ENCODE data around the gene ABAT.

Gene ABAT

GRCh38 chr16:8826278-8826879, 152.0 kb downstream of the ABAT start:
- DNase-seq, result no peak

GRCh38 chr16:8828541-8829165, 154.2 kb downstream of the ABAT start:
- peaks cover 63% of the 10 kb centered on the region for H3K36me3 Mint-ChIP-seq (ENCODE audit: low read depth)
- DNase-seq (no peak), ATAC-seq (peak; percentile 7)
- H3K27ac Mint-ChIP-seq, result no peak overlapping the region
- peaks cover 5% of the 10 kb centered on the region for H3K4me1 Mint-ChIP-seq
- H3K27me3 Mint-ChIP-seq, result no peaks in the 10 kb centered on the region
- no peak overlapping the region for H3K4me3 Mint-ChIP-seq
- no peaks in the 10 kb centered on the region for H3K9me3 Mint-ChIP-seq

More at GRCh38 chr16:8826278-8826879, 152.0 kb downstream of the ABAT start:
- H3K4me3 Mint-ChIP-seq, result no peak overlapping the region
- H3K4me1 Mint-ChIP-seq, result peaks cover 2% of the 10 kb centered on the region
- H3K9me3 Mint-ChIP-seq, result no peaks in the 10 kb centered on the region
- peaks cover 64% of the 10 kb centered on the region for H3K36me3 Mint-ChIP-seq (ENCODE audit: low read depth)
- H3K27me3 Mint-ChIP-seq, result no peaks in the 10 kb centered on the region
- H3K27ac Mint-ChIP-seq, result no peak overlapping the region
- ATAC-seq, result no peak

- DNase-seq, result no peak
- no peak for ATAC-seq
- Mint-ChIP-seq H3K4me3 (no peak overlapping the region), H3K27me3 (no peaks in the 10 kb centered on the region), H3K27ac (no peak overlapping the region), H3K36me3 (ENCODE audit: low read depth) (peaks cover 47% of the 10 kb centered on the region), H3K4me1 (peaks cover 5% of the 10 kb centered on the region), H3K9me3 (no peaks in the 10 kb centered on the region)
These were observed 157.0 kb downstream of the ABAT start for GRCh38 chr16:8831450-8831849.

- no peaks in the 10 kb centered on the region for H3K27me3 Mint-ChIP-seq
- no peak for DNase-seq
- H3K36me3 Mint-ChIP-seq (ENCODE audit: low read depth), result peaks cover 43% of the 10 kb centered on the region
- H3K4me3 Mint-ChIP-seq, result no peak overlapping the region
- H3K27ac Mint-ChIP-seq, result no peak overlapping the region
- no peaks in the 10 kb centered on the region for H3K9me3 Mint-ChIP-seq
- H3K4me1 Mint-ChIP-seq, result peaks cover 5% of the 10 kb centered on the region
- no peak for ATAC-seq
These were observed 157.7 kb downstream of the ABAT start for GRCh38 chr16:8831871-8832716.

- peaks cover 42% of the 10 kb centered on the region for H3K36me3 Mint-ChIP-seq (ENCODE audit: low read depth)
- DNase-seq, result no peak
- peak; percentile 36 for ATAC-seq
- H3K4me1 Mint-ChIP-seq, result peaks cover 5% of the 10 kb centered on the region
- H3K27me3 Mint-ChIP-seq, result no peaks in the 10 kb centered on the region
- H3K4me3 Mint-ChIP-seq, result no peak overlapping the region
- peak overlapping the region; percentile 50 for H3K27ac Mint-ChIP-seq
- no peaks in the 10 kb centered on the region for H3K9me3 Mint-ChIP-seq
These were observed 158.3 kb downstream of the ABAT start for GRCh38 chr16:8832717-8833105.

All from activated naive CD8-positive, alpha-beta T cell treated with anti-CD3 and anti-CD28 coated beads, Interleukin-2, amount 50 U/mL, for 24 hours (primary cell).